ENCODE measurements around the gene CCR7.

CCR7 gene

DNA sequence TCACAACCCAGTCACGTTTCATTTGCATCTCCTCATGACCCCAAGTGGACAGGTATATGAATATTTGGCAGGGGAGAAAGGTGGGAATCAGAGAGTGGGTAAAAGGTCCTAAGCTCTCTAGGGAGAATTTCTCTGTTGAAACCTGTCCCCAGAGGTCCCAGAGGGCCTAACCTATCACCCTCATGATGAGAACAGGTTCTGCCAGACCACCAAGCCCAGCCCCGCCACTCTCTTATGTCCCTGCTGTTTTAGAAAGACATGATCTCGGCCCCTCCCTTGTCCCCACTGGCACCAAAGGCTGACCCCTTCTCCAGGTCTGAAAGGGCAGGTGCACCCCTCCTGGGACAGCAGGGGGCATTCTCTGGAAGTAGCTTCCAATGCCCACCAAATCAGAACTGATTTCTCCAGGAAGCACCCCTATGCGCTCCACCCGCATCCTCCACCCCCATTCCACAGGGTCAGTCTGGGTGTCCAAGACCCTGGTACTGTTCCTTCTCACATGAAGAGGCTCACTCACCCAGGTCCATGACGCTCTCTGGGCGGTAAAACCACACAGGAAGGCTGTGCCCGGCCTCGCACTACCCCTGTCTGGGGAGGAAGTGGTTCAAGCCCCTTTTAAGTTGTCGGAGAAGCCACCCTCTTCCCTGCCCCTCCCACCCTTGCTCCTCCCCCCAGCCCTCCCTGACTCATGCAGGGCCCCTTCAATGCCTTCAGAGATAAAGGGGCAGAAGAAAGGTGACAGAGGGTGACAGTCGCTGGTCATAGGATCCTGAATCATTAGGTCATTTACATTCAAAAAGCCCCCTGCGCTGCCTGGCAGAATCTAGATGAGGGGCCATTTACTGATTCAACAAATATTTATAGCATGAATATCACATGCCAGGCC, at the start of gene CCR7:
Gene CCR7, minus strand, starts transcription at position 590 of the 886 bp plus-strand sequence. Its CDS starts 63 bp downstream, at position 527.
- Mint-ChIP-seq H3K4me1 (peaks cover 44% of the 10 kb centered on the region), H3K36me3 (ENCODE audit: low read depth) (no peaks in the 10 kb centered on the region), H3K9me3 (peaks cover 16% of the 10 kb centered on the region), H3K4me3 (no peak within 1 kb of the TSS), H3K27me3 (ENCODE audit: low read depth, poor library complexity) (peaks cover 17% of the 10 kb centered on the region), H3K27ac (no peak within 1 kb of the TSS)
- TF ChIP-seq CTCF (IDR thresholded peaks at IDR 0.05): no peak
- DNase-seq: no peak

DNA sequence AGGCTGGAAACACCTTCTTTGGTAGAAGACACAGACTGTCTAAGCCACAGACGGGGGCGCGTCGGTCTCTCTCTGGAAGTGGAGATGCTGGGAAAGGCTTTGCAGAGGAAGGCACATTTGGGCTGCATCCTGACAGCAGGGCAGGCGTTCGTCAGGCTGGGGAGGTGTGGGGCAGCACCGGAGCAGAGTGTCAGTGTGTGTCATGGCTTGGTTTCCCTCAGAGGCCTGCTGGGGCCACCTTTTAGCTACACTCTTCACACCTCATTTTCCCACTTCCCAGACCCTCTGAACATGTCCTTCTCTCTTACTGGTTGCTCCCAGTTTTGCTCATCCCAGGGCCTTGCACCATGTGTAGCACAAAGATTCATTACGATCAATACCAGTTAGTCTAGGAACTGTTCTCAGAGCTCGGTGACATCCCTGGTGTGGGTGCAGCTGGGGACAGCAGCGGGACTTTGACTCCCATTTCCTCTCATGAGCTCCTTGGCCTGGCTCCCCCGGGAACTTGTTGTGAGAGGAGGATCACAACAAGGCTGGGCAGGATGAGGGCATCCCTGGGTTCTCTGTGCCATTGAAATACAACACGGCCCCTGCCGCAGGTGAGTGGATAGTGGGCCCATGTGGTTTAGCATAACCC, 49.3 kb upstream of the CCR7 start:
- no peaks in the 10 kb centered on the region for H3K36me3 Mint-ChIP-seq (ENCODE audit: low read depth)
- H3K4me1 Mint-ChIP-seq: peaks cover 7% of the 10 kb centered on the region
- no peak for TF ChIP-seq CTCF (IDR thresholded peaks at IDR 0.05)
- H3K27me3 Mint-ChIP-seq (ENCODE audit: low read depth, poor library complexity): peaks cover 46% of the 10 kb centered on the region
- H3K27ac Mint-ChIP-seq: no peak overlapping the region
- no peak for DNase-seq
- H3K4me3 Mint-ChIP-seq: no peak overlapping the region
- no peaks in the 10 kb centered on the region for H3K9me3 Mint-ChIP-seq

DNA sequence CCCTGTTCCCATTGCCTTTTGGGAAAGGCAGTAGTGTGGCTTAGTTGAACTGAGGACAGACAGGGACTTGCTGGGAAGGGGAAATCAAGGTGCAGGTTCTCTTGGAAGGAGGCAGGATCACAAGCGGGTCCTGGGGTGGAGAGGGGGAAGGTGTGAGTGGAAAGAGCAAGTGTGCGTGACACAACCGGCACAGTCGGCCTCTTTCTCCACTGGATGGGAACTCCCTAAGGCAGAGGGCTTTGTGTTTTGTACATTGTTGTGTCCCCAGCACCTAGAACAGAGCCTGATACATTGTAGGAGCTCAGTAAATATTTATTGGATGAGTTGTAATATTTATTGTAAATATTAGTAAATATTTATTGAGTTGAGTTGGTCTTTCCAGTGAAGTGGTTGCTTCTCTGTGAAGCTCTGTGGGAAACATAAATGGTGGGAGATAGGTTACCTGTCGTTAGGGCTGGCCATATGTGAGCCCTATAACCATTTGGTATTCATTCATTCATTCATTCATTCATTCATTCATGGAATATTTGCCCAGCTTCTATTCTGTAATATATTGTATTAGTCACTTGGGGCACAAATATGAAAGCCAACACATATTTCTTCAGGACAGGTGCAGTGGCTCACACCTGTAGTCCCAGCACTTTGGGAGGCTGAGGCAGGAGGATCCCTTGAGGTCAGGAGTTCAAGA, 48.3 kb upstream of the CCR7 start:
- Mint-ChIP-seq H3K27ac (peak overlapping the region; percentile 45), H3K4me1 (peaks cover 7% of the 10 kb centered on the region), H3K9me3 (no peaks in the 10 kb centered on the region), H3K36me3 (ENCODE audit: low read depth) (no peaks in the 10 kb centered on the region), H3K27me3 (ENCODE audit: low read depth, poor library complexity) (peaks cover 46% of the 10 kb centered on the region), H3K4me3 (no peak overlapping the region)
- DNase-seq: no peak
- TF ChIP-seq CTCF (IDR thresholded peaks at IDR 0.05): no peak

DNA sequence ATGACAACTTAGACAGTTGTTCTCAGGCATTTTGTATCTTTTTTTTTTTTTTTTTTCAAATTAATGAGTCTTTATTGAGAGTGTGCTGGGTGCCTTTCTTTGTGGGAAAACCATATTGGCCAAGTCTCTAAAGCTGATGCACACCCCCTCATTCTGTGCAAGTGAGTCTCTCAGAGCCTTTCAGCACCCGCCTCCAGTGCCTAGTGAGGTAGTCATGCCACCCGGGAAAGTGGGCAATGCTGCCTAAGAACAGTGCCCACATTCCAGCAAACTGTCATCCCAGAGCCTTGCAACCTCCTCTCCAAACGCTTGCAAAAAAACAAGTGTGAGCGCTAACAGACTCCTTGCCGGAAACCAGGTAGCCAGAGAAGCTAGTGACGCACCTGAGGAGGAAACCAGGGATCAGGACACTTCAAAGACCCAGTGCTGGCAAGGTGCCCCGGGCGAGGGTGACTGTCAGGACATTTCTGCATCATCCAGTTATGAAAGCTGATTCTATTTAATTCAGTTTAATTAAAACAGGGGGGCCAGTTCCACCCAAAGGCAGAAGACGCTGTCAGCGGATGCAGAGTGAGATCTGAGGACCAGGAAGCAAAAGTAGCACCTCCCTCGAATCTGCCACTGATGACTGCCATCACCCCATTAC, 47.5 kb upstream of the CCR7 start:
- DNase-seq: no peak
- Mint-ChIP-seq H3K27me3 (ENCODE audit: low read depth, poor library complexity) (peaks cover 41% of the 10 kb centered on the region), H3K36me3 (ENCODE audit: low read depth) (no peaks in the 10 kb centered on the region)

More for the DNA sequence above, 47.5 kb upstream of the CCR7 start:
- Mint-ChIP-seq H3K4me3 (no peak overlapping the region), H3K9me3 (no peaks in the 10 kb centered on the region), H3K4me1 (peaks cover 7% of the 10 kb centered on the region), H3K27ac (peak overlapping the region; percentile 45)
- TF ChIP-seq CTCF (IDR thresholded peaks at IDR 0.05): no peak
